ENCODE results near the gene MPI.
A peak's percentile ranks its signal among the peaks of the same experiment; 100 is the strongest.

Gene MPI

GRCh38 chr15:74950078-74950908 lies 60.5 kb downstream of the MPI start:
- peak; percentile 79 for DNase-seq

- DNase-seq, result no peak
Observed at GRCh38 chr15:74951006-74951405, 61.2 kb downstream of the MPI start.

Measured in activated CD8-positive, alpha-beta memory T cell treated with anti-CD3 and anti-CD28 coated beads, Interleukin-2, amount 50 U/mL, for 4 hours (primary cell).